CD14-positive monocyte (primary cell): ENCODE results near the gene BACE2. TPM values are rescaled to one million over a fixed set of nuclear protein-coding genes. Genes with fewer than 3 reads are reported as not detected.

Experiments
- DNase-seq, 3 donors: peaks; one replicate each; pipeline ENCODE4 v3.0.0-alpha.2; 2011 to 2022
- H2AFZ ChIP-seq: 2 replicates; pipeline ENCODE4 v1.6.0; 2012; ENCODE audit warnings: mild to moderate bottlenecking, low read depth, low read length, inconsistent platforms; ENCODE audit not compliant: insufficient read depth, poor library complexity, severe bottlenecking
- H3K27ac ChIP-seq, 2 donors: 1 replicate in 1 of 2; 2 replicates in 1 of 2; pipeline ENCODE4 v1.5.1; 2012 to 2013; ENCODE audit warnings: low read length in 2 of 2, control low read depth in 1 of 2, inconsistent platforms in 1 of 2, low read depth in 1 of 2, mild to moderate bottlenecking in 1 of 2
- H3K27me3 ChIP-seq, 2 donors: one replicate each; pipeline versions ENCODE4 v1.6.0 to v1.6.1; 2011 to 2013; ENCODE audit warnings: low read length in 2 of 2; ENCODE audit not compliant: control insufficient read depth in 2 of 2, insufficient read depth in 2 of 2
- H3K36me3 ChIP-seq, 2 donors: replicated peaks in 1 of 2; 1 replicate in 1 of 2; 2 replicates in 1 of 2; pipeline versions ENCODE4 v1.5.1 to v1.6.1; 2012 to 2013; ENCODE audit warnings: low read length in 2 of 2, control low read depth in 1 of 2, inconsistent platforms in 1 of 2, mild to moderate bottlenecking in 1 of 2; ENCODE audit not compliant: insufficient read depth in 2 of 2, control insufficient read depth in 1 of 2
- H3K4me1 ChIP-seq, 2 donors: 1 replicate in 1 of 2; 2 replicates in 1 of 2; pipeline versions ENCODE4 v1.5.1 to v1.6.1; 2012 to 2013; ENCODE audit warnings: low read length in 2 of 2, control low read depth in 1 of 2, inconsistent platforms in 1 of 2, mild to moderate bottlenecking in 1 of 2, moderate library complexity in 1 of 2; ENCODE audit not compliant: insufficient read depth in 2 of 2, control insufficient read depth in 1 of 2
- H3K4me2 ChIP-seq: replicated peaks from 2 replicates; pipeline ENCODE3; 2012; ENCODE audit warnings: low read length, moderate library complexity, mild to moderate bottlenecking; ENCODE audit not compliant: poor library complexity, severe bottlenecking; ENCODE audit errors: extremely low read depth
- H3K4me3 ChIP-seq, 3 experiments: fragments of 200-600 bp in 1 of 3; sonication (generic) in 1 of 3; replicated peaks in 1 of 3; 1 replicate in 2 of 3; 2 replicates in 1 of 3; pipeline ENCODE4 v1.5.1; 2011 to 2013; ENCODE audit warnings: low read length in 3 of 3, mild to moderate bottlenecking in 3 of 3, control low read depth in 2 of 3, low read depth in 2 of 3, inconsistent platforms in 1 of 3, moderate library complexity in 1 of 3
- H3K79me2 ChIP-seq: 2 replicates; pipeline ENCODE4 v1.6.0; 2012; ENCODE audit warnings: mild to moderate bottlenecking, control low read depth, inconsistent platforms, low read length, moderate library complexity; ENCODE audit not compliant: insufficient read depth
- H3K9ac ChIP-seq: 2 replicates; pipeline ENCODE4 v1.6.0; 2017; ENCODE audit warnings: low read length, mild to moderate bottlenecking; ENCODE audit not compliant: insufficient read depth, poor library complexity, severe bottlenecking
- H3K9me3 ChIP-seq, 2 donors: replicated peaks in 1 of 2; 1 replicate in 1 of 2; 2 replicates in 1 of 2; pipeline versions ENCODE4 v1.5.1 to v1.6.1; 2012 to 2013; ENCODE audit warnings: low read length in 2 of 2, control low read depth in 1 of 2; ENCODE audit not compliant: control insufficient read depth in 1 of 2, insufficient read depth in 1 of 2
- H4K20me1 ChIP-seq: 2 replicates; pipeline ENCODE4 v1.6.0; 2012; ENCODE audit warnings: mild to moderate bottlenecking, low read length, control low read depth, moderate library complexity; ENCODE audit not compliant: insufficient read depth
- H3K27ac Mint-ChIP-seq, 7 donors: one replicate each; pipeline ENCODE4 v1.8.0; 2020; ENCODE audit warnings: mild to moderate bottlenecking in 7 of 7, mixed read lengths in 7 of 7, moderate library complexity in 6 of 7, inconsistent platforms in 2 of 7
- H3K27me3 Mint-ChIP-seq, 3 donors: one replicate each; pipeline ENCODE4 v1.8.0; 2021 to 2022; ENCODE audit warnings: low read depth in 3 of 3, mild to moderate bottlenecking in 3 of 3, mixed read lengths in 3 of 3, moderate library complexity in 3 of 3, inconsistent platforms in 1 of 3
- H3K36me3 Mint-ChIP-seq, 2 donors: one replicate each; pipeline ENCODE4 v1.8.0; 2020; ENCODE audit warnings: mixed read lengths in 2 of 2, inconsistent platforms in 1 of 2, mild to moderate bottlenecking in 1 of 2
- H3K4me1 Mint-ChIP-seq: one replicate; pipeline ENCODE4 v1.8.0; 2020; ENCODE audit warnings: mild to moderate bottlenecking, mixed read lengths
- H3K4me3 Mint-ChIP-seq, 2 donors: one replicate each; pipeline ENCODE4 v1.8.0; 2020; ENCODE audit warnings: mild to moderate bottlenecking in 2 of 2, mixed read lengths in 2 of 2, moderate library complexity in 1 of 2
- H3K9me3 Mint-ChIP-seq, 7 donors: one replicate each; pipeline ENCODE4 v1.8.0; 2020 to 2022; ENCODE audit warnings: mixed read lengths in 7 of 7, mild to moderate bottlenecking in 6 of 7, moderate library complexity in 6 of 7, inconsistent platforms in 2 of 7
- CTCF ChIP-seq: fragments of 200-600 bp; IDR thresholded peaks from one replicate; pipeline ENCODE4 v1.8.0; 2022; ENCODE audit warnings: antibody characterized with exemption, mild to moderate bottlenecking
- WGBS: methylation state at CpG from one replicate; pipeline ENCODE4 v1.1.5; 2013; ENCODE audit warnings: missing lambda C conversion rate; ENCODE audit not compliant: insufficient coverage; 5-methylcytosine and 5-hydroxymethylcytosine counted together
- intact Hi-C, 2 donors: fragments of 100-400 bp; cut with micrococcal nuclease; formaldehyde crosslinking; loops; one replicate each; pipeline versions ENCODE4 v1.15.0 to v1.15.1; 2023
- polyA plus RNA-seq, 3 donors: library from polyadenylated mRNA; depleted of rRNA in 1 of 3; unstranded in 2 of 3; stranded (reverse) in 1 of 3; fragments of 300-500 nt in 2 of 3; fragments of >200 nt in 1 of 3; fragmentation: Illumina TruSeq in 2 of 3; gene quantifications; 1 replicate in 2 of 3; 2 replicates in 1 of 3; pipeline ENCODE4 v1.2.3, GENCODE V29; 2012 to 2021

The BACE2 gene
- polyA plus RNA-seq, 3 donors: 0.05 to 0.26 TPM; not detected in 1

GRCh38 chr21:41147096-41147978 lies 20.6 kb upstream of the BACE2 start:
- no peaks in the 10 kb centered on the region for H4K20me1 ChIP-seq
- intact Hi-C loops: no loop called here
- no peak overlapping the region for H3K4me3 Mint-ChIP-seq
- TF ChIP-seq CTCF: no peak
- peaks cover 0 to 8% (median 2%) of the 10 kb centered on the region in 7 donors for H3K9me3 Mint-ChIP-seq
- H3K36me3 Mint-ChIP-seq: no peaks in the 10 kb centered on the region
- H3K79me2 ChIP-seq: no peaks in the 10 kb centered on the region
- no peak overlapping the region for H2AFZ ChIP-seq
- no peak overlapping the region for H3K27ac ChIP-seq
- 96% methylated on average over 10 of the region's 13 CpGs for WGBS
- H3K9ac ChIP-seq: no peak overlapping the region
- H3K4me2 ChIP-seq: no peak overlapping the region
- H3K27me3 ChIP-seq: no peaks in the 10 kb centered on the region
- H3K4me1 Mint-ChIP-seq: no peaks in the 10 kb centered on the region
- H3K9me3 ChIP-seq: peaks cover 13 to 20% of the 10 kb centered on the region in 2 donors
- peaks cover 0 to 4% (median 0%) of the 10 kb centered on the region in 3 donors for H3K27me3 Mint-ChIP-seq
- no peak overlapping the region for H3K4me3 ChIP-seq
- no peak for DNase-seq
- no peaks in the 10 kb centered on the region for H3K36me3 ChIP-seq
- H3K27ac Mint-ChIP-seq: no peak overlapping the region
- H3K4me1 ChIP-seq: no peaks in the 10 kb centered on the region

GRCh38 chr21:41147979-41148355 lies 20.0 kb upstream of the BACE2 start:
- H3K27me3 Mint-ChIP-seq: peaks cover 0 to 4% (median 2%) of the 10 kb centered on the region in 3 donors
- Histone ChIP-seq H4K20me1 (no peaks in the 10 kb centered on the region), H3K4me3 (no peak overlapping the region), H3K79me2 (no peaks in the 10 kb centered on the region), H3K27me3 (no peaks in the 10 kb centered on the region), H3K4me1 (no peaks in the 10 kb centered on the region), H2AFZ (no peak overlapping the region), H3K4me2 (no peak overlapping the region), H3K27ac (no peak overlapping the region), H3K9ac (no peak overlapping the region), H3K36me3 (no peaks in the 10 kb centered on the region), H3K9me3 (peaks cover 17 to 26% of the 10 kb centered on the region in 2 donors)
- TF ChIP-seq CTCF: no peak
- H3K9me3 Mint-ChIP-seq: peaks cover 2 to 12% (median 4%) of the 10 kb centered on the region in 7 donors
- H3K4me3 Mint-ChIP-seq: no peak overlapping the region
- DNase-seq: no peak
- no peaks in the 10 kb centered on the region for H3K4me1 Mint-ChIP-seq
- intact Hi-C loops: no loop called here
- no CpG with 5 or more reads among the region's 6 CpGs for WGBS
- H3K36me3 Mint-ChIP-seq: no peaks in the 10 kb centered on the region
- no peak overlapping the region for H3K27ac Mint-ChIP-seq
